CD8-positive, alpha-beta memory T cell (primary cell): ENCODE data around the gene SCLT1. TPM values are rescaled to one million over a fixed set of nuclear protein-coding genes. Genes with fewer than 3 reads are reported as not detected.

Source experiments
- CTCF ChIA-PET: fragments of 350-600 bp; sonication (Branson Sonifier 250); formaldehyde crosslinking; loops from one replicate; lab custom pipeline; 2021; ENCODE audit warnings: antibody characterized with exemption; lab: Charles Lee
- POLR2A ChIA-PET: fragments of 350-600 bp; sonication (Branson Sonifier 250); formaldehyde crosslinking; loops from one replicate; lab custom pipeline; 2021; ENCODE audit warnings: antibody characterized with exemption; lab: Charles Lee
- DNase-seq, 5 donors: peaks; one replicate each; pipeline versions ENCODE4 v3.0.0 to v3.0.0-alpha.2; 2020 to 2022; ENCODE audit warnings: mixed read lengths in 1 of 5
- H3K27ac ChIP-seq: one replicate; pipeline ENCODE4 v1.7.0; 2013; ENCODE audit warnings: low read depth, mild to moderate bottlenecking, low read length, moderate library complexity
- H3K27me3 ChIP-seq: 2 replicates; pipeline ENCODE4 v1.7.0; 2013; ENCODE audit warnings: low read length, mild to moderate bottlenecking; ENCODE audit not compliant: insufficient read depth, poor library complexity, severe bottlenecking
- H3K36me3 ChIP-seq: 2 replicates; pipeline ENCODE4 v1.7.0; 2013; ENCODE audit warnings: mild to moderate bottlenecking, low read length, moderate library complexity; ENCODE audit not compliant: insufficient read depth
- H3K4me1 ChIP-seq: 2 replicates; pipeline ENCODE4 v1.7.0; 2013; ENCODE audit warnings: mild to moderate bottlenecking, low read length, moderate library complexity; ENCODE audit not compliant: insufficient read depth
- H3K4me3 ChIP-seq: 2 replicates; pipeline ENCODE4 v1.7.0; 2013; ENCODE audit warnings: mild to moderate bottlenecking, low read length
- H3K9me3 ChIP-seq: 2 replicates; pipeline ENCODE4 v1.7.0; 2013; ENCODE audit warnings: mild to moderate bottlenecking, low read length
- H3K27ac Mint-ChIP-seq, 8 donors: one replicate each; pipeline ENCODE4 v1.8.0; 2020 to 2021; ENCODE audit warnings: mixed read lengths in 8 of 8, mild to moderate bottlenecking in 6 of 8, inconsistent platforms in 3 of 8, moderate library complexity in 3 of 8
- H3K27me3 Mint-ChIP-seq, 2 donors: one replicate each; pipeline ENCODE4 v1.8.0; 2020 to 2021; ENCODE audit warnings: mixed read lengths in 2 of 2, mild to moderate bottlenecking in 1 of 2, moderate library complexity in 1 of 2
- H3K36me3 Mint-ChIP-seq, 3 donors: one replicate each; pipeline ENCODE4 v1.8.0; 2020 to 2021; ENCODE audit warnings: mixed read lengths in 3 of 3, inconsistent platforms in 1 of 3, mild to moderate bottlenecking in 1 of 3
- H3K4me1 Mint-ChIP-seq, 3 donors: one replicate each; pipeline ENCODE4 v1.8.0; 2020 to 2021; ENCODE audit warnings: mixed read lengths in 3 of 3, inconsistent platforms in 1 of 3, mild to moderate bottlenecking in 1 of 3
- H3K4me3 Mint-ChIP-seq, 7 donors: one replicate each; pipeline ENCODE4 v1.8.0; 2020 to 2021; ENCODE audit warnings: mixed read lengths in 7 of 7, mild to moderate bottlenecking in 6 of 7, moderate library complexity in 4 of 7, inconsistent platforms in 2 of 7
- H3K9me3 Mint-ChIP-seq, 5 donors: one replicate each; pipeline ENCODE4 v1.8.0; 2020 to 2022; ENCODE audit warnings: mixed read lengths in 5 of 5, mild to moderate bottlenecking in 3 of 5, moderate library complexity in 2 of 5, inconsistent platforms in 1 of 5
- polyA plus RNA-seq: library from polyadenylated mRNA; unstranded; fragments of 300-500 nt; fragmentation: Illumina TruSeq; gene quantifications from one replicate; pipeline ENCODE4 v1.2.3, GENCODE V29; 2021
- total RNA-seq, 2 experiments: library from RNA; stranded (reverse); gene quantifications; one replicate each; pipeline ENCODE4 v1.2.3, GENCODE V29; 2021

Gene SCLT1
- total and polyA plus RNA-seq, 3 experiments from 2014 or later: 7.7 to 20.6 (median 18.2) TPM

DNA sequence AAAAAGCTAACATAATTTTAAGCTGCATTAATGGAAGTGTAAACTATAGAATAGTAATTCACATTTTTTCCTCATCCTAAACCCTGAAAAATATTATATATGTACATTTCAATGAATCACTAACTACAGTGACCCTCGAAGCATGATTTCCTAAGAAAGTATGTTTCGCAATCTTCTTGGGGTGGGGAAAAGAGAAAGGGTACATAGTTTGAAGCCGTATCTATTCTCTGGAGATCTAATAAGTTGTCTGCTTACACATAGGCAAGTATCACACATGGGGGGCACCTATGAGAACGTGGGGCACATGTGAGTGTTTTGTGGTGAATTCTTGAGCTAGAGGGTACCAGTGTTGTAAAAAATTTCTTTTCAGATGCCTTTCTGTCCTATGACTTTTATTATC, 212.7 kb downstream of the SCLT1 start:
- Histone ChIP-seq H3K4me3 (no peak overlapping the region), H3K27me3 (no peaks in the 10 kb centered on the region), H3K9me3 (no peaks in the 10 kb centered on the region), H3K36me3 (no peaks in the 10 kb centered on the region), H3K4me1 (no peaks in the 10 kb centered on the region), H3K27ac (no peak overlapping the region)
- CTCF ChIA-PET: interaction anchor here (1.2 kb wide), 1 partner anchor 26 kb away, joined by 3 read pairs; no protein-coding TSS in a partner anchor
- H3K27ac Mint-ChIP-seq: peak overlapping the region in 1 of 8 donors; percentile 55
- H3K4me3 Mint-ChIP-seq: no peak overlapping the region
- DNase-seq: no peak
- peaks cover 0 to 17% (median 12%) of the 10 kb centered on the region in 3 donors for H3K36me3 Mint-ChIP-seq
- no peaks in the 10 kb centered on the region for H3K27me3 Mint-ChIP-seq
- POLR2A ChIA-PET: no interaction called here
- H3K4me1 Mint-ChIP-seq: peaks cover 2 to 11% (median 5%) of the 10 kb centered on the region in 3 donors
- no peaks in the 10 kb centered on the region for H3K9me3 Mint-ChIP-seq

DNA sequence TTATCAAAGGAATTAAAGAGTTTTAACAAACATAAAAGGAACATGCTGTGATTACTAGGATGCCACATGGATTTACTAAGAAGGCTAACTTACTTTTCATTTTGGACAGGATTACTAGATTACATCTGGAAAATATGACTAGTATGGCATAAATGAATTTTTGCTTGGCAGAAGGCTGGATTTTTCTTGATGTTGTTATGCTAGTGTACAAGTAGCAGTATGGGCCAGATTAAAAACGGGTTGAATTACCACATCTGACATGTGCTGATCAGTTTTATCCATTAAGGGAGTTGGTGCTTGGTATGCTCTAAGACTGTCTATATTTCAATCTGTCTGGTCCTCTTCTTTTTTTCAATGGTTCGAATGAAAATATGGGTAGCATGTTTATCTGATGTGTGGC, 213.4 kb downstream of the SCLT1 start:
- Mint-ChIP-seq H3K27ac (peak overlapping the region in 1 of 8 donors; percentile 33), H3K4me1 (peaks cover 2 to 11% (median 5%) of the 10 kb centered on the region in 3 donors), H3K4me3 (no peak overlapping the region), H3K36me3 (peaks cover 0 to 21% (median 12%) of the 10 kb centered on the region in 3 donors), H3K9me3 (no peaks in the 10 kb centered on the region), H3K27me3 (no peaks in the 10 kb centered on the region)
- no peaks in the 10 kb centered on the region for H3K36me3 ChIP-seq
- ChIA-PET POLR2A (no interaction called here), CTCF (interaction anchor here (1.2 kb wide), 1 partner anchor 25 kb away, joined by 3 read pairs; no protein-coding TSS in a partner anchor)
- no peak overlapping the region for H3K4me3 ChIP-seq
- no peak for DNase-seq
- H3K9me3 ChIP-seq: no peaks in the 10 kb centered on the region
- H3K27ac ChIP-seq: no peak overlapping the region
- H3K27me3 ChIP-seq: no peaks in the 10 kb centered on the region
- H3K4me1 ChIP-seq: no peaks in the 10 kb centered on the region

DNA sequence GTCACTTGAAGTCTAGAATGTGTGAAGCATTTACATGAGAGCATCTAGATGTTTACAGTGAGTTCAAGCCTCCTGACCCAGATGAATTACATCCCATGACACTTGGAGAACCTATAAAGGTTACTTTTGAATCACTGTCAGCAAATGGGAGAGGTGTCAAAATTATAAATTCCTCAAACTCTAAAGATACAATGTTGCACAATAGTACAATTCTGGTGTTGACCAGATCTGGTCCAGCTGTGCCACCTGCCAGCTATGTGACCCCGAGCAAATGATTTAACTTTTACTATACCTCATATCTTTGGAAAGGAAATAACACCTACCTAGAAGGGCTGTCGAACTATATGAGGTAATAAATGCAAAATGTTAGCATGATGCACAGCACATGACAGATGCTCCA, 214.1 kb downstream of the SCLT1 start:
- Mint-ChIP-seq H3K4me1 (peaks cover 2 to 7% (median 2%) of the 10 kb centered on the region in 3 donors), H3K27me3 (no peaks in the 10 kb centered on the region), H3K36me3 (peaks cover 0 to 27% (median 12%) of the 10 kb centered on the region in 3 donors), H3K9me3 (no peaks in the 10 kb centered on the region), H3K4me3 (no peak overlapping the region), H3K27ac (peak overlapping the region in 1 of 8 donors; percentile 36)
- ChIA-PET CTCF (no interaction called here), POLR2A (no interaction called here)
- no peaks in the 10 kb centered on the region for H3K4me1 ChIP-seq
- H3K36me3 ChIP-seq: no peaks in the 10 kb centered on the region
- no peaks in the 10 kb centered on the region for H3K9me3 ChIP-seq
- H3K4me3 ChIP-seq: no peak overlapping the region
- no peak for DNase-seq
- H3K27me3 ChIP-seq: no peaks in the 10 kb centered on the region
- H3K27ac ChIP-seq: no peak overlapping the region

DNA sequence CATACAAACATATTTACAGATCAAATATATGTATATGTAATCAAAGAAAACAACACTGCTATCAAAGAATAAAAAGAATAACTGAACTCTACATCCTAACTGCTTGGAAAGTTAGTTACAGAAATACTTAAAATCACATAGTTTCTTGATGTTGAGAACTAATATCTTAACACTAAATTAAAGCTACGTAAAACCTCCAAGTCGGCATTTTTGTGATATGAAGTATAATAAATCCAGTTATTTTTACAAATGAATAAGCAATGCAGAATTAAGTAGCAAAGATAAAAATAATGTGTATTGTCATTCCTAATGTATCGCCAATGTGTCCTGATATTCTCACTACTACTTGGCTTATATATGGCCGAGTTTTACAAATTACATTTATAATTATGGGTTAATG, 215.4 kb downstream of the SCLT1 start:
- no peaks in the 10 kb centered on the region for H3K27me3 ChIP-seq
- POLR2A ChIA-PET: no interaction called here
- H3K9me3 ChIP-seq: no peaks in the 10 kb centered on the region
- Mint-ChIP-seq H3K9me3 (no peaks in the 10 kb centered on the region), H3K4me3 (no peak overlapping the region), H3K4me1 (peaks cover 0 to 2% (median 0%) of the 10 kb centered on the region in 3 donors), H3K27me3 (no peaks in the 10 kb centered on the region), H3K36me3 (peaks cover 0 to 34% (median 14%) of the 10 kb centered on the region in 3 donors), H3K27ac (peak overlapping the region in 1 of 8 donors; percentile 55)
- no peak for DNase-seq
- CTCF ChIA-PET: no interaction called here
- no peak overlapping the region for H3K27ac ChIP-seq
- H3K4me3 ChIP-seq: no peak overlapping the region
- H3K36me3 ChIP-seq: no peaks in the 10 kb centered on the region
- H3K4me1 ChIP-seq: no peaks in the 10 kb centered on the region

DNA sequence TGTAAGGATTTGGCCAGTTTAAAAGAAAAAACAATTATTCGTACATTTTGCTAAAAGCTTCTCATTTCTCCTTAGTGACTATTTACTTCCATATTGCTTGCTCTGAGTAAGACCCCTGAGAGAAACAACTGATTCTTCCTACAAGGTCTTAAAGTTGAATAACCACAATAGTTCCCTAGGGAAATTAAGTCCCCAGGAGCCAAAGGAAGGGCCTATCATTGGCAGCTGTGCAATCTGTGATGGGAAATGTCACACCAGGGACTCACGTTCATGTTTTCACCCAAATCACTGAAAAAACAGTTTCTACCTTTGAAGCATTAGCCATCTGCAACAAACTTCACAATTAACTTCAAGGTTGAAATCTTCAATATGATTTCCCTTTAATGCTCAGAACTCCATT, 217.1 kb downstream of the SCLT1 start:
- H3K36me3 ChIP-seq: peaks cover 11% of the 10 kb centered on the region
- POLR2A ChIA-PET: no interaction called here

DNA sequence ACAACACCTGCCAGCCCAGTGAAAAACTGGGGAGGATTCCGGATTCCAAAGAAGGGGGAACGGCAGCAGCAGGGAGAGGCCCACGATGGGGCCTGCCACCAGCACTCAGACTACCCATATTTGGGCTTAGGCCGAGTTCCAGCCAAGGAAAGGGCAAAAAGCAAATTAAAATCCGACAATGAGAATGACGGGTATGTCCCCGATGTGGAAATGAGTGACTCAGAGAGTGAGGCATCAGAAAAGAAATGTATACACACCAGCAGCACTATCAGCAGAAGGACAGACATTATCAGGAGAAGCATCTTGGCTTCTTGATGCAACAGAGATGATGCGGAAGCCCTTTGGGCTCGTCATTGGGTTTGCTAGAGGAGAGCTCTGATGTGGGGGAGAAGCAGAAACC, 221.4 kb downstream of the SCLT1 start:
- H3K4me3 Mint-ChIP-seq: no peak overlapping the region
- H3K9me3 ChIP-seq: no peaks in the 10 kb centered on the region
- no peaks in the 10 kb centered on the region for H3K4me1 ChIP-seq
- H3K27ac ChIP-seq: no peak overlapping the region
- H3K27me3 Mint-ChIP-seq: no peaks in the 10 kb centered on the region
- H3K36me3 ChIP-seq: peaks cover 38% of the 10 kb centered on the region
- H3K27ac Mint-ChIP-seq: no peak overlapping the region
- ChIA-PET CTCF (interaction anchor here (1.5 kb wide), 1 partner anchor 8 kb away, joined by 6 read pairs; no protein-coding TSS in a partner anchor), POLR2A (no interaction called here)
- H3K36me3 Mint-ChIP-seq: peaks cover 0 to 86% (median 35%) of the 10 kb centered on the region in 3 donors
- no peak for DNase-seq
- H3K9me3 Mint-ChIP-seq: no peaks in the 10 kb centered on the region
- H3K4me3 ChIP-seq: no peak overlapping the region
- no peaks in the 10 kb centered on the region for H3K27me3 ChIP-seq
- peaks cover 0 to 12% (median 2%) of the 10 kb centered on the region in 3 donors for H3K4me1 Mint-ChIP-seq

More for the DNA sequence above, 217.1 kb downstream of the SCLT1 start:
- no peak overlapping the region for H3K4me3 Mint-ChIP-seq
- peaks cover 0 to 1% (median 0%) of the 10 kb centered on the region in 3 donors for H3K4me1 Mint-ChIP-seq
- CTCF ChIA-PET: no interaction called here
- Histone ChIP-seq H3K4me3 (no peak overlapping the region), H3K27ac (no peak overlapping the region), H3K27me3 (no peaks in the 10 kb centered on the region), H3K9me3 (no peaks in the 10 kb centered on the region), H3K4me1 (no peaks in the 10 kb centered on the region)
- DNase-seq: no peak
- H3K27me3 Mint-ChIP-seq: no peaks in the 10 kb centered on the region
- no peaks in the 10 kb centered on the region for H3K9me3 Mint-ChIP-seq
- no peak overlapping the region for H3K27ac Mint-ChIP-seq
- peaks cover 0 to 48% (median 22%) of the 10 kb centered on the region in 3 donors for H3K36me3 Mint-ChIP-seq

DNA sequence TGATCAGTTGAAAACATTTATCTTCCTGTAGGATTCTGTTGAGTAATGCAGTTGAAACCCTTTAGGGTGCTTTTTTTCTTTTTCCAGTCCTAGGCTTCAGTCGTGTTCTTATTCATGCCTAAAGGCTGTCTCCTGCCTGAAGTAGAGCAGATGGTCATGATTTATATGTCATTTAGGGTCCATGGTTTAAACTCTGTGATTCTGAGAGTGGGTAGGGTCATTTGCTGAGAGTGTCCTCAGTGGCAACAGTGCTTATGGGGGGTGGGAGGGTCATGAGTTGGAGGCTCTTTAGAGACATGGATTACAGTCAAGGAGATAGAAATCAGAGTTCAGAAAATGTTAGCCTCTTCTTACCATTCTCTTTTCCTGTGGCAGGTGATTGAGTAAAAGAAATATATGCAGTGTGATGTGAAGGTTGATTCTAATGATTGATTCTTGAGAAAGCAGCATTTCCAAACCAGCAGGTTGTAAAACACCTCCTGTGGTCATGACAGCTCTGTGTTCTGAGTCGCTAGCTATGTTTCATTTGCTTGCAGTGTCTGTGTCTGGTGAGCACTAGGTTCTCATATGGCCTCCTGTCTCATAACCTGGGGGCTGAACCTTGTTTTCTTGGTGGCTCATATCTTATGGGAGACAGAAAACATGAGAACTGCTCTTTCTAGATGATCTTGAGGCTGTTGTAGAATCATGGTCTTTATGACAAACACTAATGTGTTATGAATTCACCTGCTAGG, 223.4 kb downstream of the SCLT1 start:
- Histone ChIP-seq H3K36me3 (peaks cover 38% of the 10 kb centered on the region), H3K4me1 (no peaks in the 10 kb centered on the region), H3K27ac (no peak overlapping the region), H3K27me3 (no peaks in the 10 kb centered on the region), H3K4me3 (no peak overlapping the region), H3K9me3 (no peaks in the 10 kb centered on the region)
- Mint-ChIP-seq H3K4me1 (peaks cover 0 to 12% (median 6%) of the 10 kb centered on the region in 3 donors), H3K9me3 (no peaks in the 10 kb centered on the region), H3K36me3 (peaks cover 0 to 87% (median 34%) of the 10 kb centered on the region in 3 donors), H3K27me3 (no peaks in the 10 kb centered on the region), H3K4me3 (no peak overlapping the region), H3K27ac (peak overlapping the region; percentile 3 to 80 (median 50))
- DNase-seq: no peak
- CTCF ChIA-PET: interaction anchor here (0.9 to 2.8 kb wide), 2 partner anchors 58 to 87 kb away, joined by 6 to 9 read pairs; no protein-coding TSS in a partner anchor
- POLR2A ChIA-PET: no interaction called here

DNA sequence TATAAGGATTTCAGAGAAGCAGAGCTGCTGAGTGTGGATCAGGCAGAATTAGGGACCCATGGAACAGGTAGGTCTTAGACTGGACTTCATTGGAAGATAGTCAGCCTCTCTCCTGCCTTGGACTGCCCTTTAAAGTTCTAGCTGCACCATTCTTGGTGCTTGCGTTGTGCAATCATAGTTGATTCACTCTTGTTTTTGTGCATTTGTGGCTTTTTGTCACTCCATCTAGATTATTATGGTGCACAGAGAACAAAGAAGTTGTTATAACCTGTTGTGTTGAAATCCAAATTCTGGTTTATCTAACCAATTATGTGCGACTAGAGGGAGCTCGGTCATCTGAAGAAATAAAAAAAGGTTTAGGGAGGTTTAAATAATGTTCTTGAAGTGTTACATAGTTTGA, 224.6 kb downstream of the SCLT1 start:
- no peak for DNase-seq
- ChIA-PET POLR2A (no interaction called here), CTCF (interaction anchor here (0.9 to 2.8 kb wide), 2 partner anchors 56 to 86 kb away, joined by 6 to 9 read pairs; no protein-coding TSS in a partner anchor)
- no peaks in the 10 kb centered on the region for H3K9me3 Mint-ChIP-seq
- Histone ChIP-seq H3K9me3 (no peaks in the 10 kb centered on the region), H3K4me3 (no peak overlapping the region), H3K27me3 (no peaks in the 10 kb centered on the region), H3K36me3 (peaks cover 38% of the 10 kb centered on the region), H3K27ac (no peak overlapping the region), H3K4me1 (no peaks in the 10 kb centered on the region)
- H3K27ac Mint-ChIP-seq: peak overlapping the region in 1 of 8 donors; percentile 10
- H3K36me3 Mint-ChIP-seq: peaks cover 0 to 87% (median 33%) of the 10 kb centered on the region in 3 donors
- no peaks in the 10 kb centered on the region for H3K27me3 Mint-ChIP-seq
- no peak overlapping the region for H3K4me3 Mint-ChIP-seq
- peaks cover under 1 to 13% (median 6%) of the 10 kb centered on the region in 3 donors for H3K4me1 Mint-ChIP-seq
